Effector CD8-positive, alpha-beta T cell (primary cell): ENCODE data around the gene ATP6V0C.
"Not testable (repeated sequence)": the region's sequence is repeated elsewhere in the genome, so short reads cannot be mapped to it uniquely, and the experiment has no call there.

Experiments used
- DNase-seq: peaks from one replicate; lab custom pipeline; 2025; lab: John Stamatoyannopoulos, UW

The ATP6V0C gene

DNA sequence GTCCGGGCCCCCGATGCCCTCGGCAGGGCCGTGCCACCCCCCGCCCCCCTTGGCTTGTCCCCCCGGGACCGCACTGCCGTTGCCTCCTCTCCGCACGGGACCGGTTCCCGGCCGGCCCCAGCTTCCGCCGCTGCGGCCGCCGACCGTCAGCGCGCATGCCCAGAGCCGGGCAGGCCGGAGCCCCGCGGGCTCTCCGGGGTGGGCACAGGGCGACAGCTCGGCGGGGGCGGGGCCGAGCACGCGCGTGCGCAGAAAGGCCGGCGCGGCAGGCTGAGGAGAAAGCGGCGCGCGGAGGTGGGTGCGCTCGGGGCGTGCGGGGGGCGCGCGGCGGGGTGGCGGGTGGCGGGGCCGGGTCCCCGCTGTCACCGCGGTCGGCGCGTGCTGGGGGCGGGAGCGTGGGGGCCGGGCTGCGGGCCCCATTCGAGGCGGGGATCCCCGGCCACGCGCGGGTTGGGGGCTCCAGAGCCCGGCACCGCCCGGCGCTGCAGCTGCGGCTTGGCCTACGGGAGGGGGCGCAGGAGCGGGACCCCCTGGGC, 38.8 kb upstream of the ATP6V0C start, which contains the start of gene TBC1D24:
Gene TBC1D24 (plus strand): TSS at position 251 of the 536 bp plus-strand sequence. CDS start 21,022 bp downstream, outside the sequence.
- peak; percentile 70 for DNase-seq

DNA sequence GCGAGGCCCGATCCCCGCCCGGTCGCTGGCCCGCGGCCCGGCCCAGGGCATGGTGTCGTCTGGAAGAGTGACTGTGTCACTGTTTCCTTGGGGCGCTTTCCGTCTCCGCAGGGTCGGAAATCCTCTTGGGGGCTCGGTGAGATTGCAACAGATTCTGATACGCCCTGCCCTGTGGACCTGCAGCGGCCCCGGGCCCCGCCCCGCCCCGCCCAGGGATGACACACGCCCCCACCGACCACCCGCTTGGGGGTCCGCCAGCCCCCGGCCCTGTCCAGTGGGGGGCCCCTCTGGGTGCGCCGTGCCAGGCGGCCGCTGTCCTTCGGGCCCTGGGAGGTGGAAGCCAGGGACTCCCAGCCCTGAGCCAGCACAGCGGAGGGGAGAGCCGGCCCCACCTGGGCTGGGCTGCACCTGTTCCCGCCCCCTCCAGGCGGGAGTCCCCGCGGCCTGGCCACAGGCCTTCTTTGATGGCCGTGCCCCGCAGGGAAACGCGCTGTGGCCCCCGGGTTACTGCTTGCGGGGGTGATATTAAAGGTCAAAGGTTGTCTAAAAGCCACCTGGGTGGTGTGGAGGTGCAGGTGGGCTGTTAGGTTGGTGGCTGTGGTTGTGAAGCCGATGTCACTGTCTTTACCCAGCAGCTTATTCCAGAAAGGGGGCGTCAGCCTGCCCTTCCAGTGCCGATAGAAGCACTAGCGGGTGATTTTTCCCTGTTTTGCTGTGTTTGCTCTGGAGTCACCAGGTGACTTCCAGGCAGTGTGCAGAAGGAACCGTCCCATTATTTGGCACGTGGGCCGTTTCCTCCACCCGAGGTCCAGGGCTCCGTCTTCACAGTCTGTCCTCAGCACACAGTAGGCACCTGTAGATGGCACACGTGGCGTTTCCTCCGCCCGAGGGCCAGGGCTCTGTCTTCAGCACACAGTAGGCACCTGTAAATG, 38.1 kb upstream of the ATP6V0C start:
- DNase-seq: no peak

DNA sequence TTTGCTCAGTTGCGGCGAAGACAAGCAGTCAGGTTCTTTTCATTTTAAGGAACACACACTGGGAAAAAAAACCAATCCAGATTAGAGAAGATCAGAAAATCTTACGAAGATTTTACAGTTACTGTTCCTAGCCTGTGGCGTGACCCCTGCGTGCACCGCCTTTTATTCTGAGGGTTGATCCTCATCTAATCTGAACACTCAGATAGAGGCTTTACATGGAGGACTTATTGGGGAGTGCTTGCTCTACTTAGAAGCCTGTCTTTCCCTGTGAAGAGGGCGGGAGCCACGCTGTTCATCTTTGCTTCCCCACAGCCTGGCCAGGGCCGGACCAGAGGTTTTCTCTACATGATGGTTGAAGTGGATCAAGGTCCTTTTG, 37.4 kb upstream of the ATP6V0C start:
- no peak for DNase-seq

DNA sequence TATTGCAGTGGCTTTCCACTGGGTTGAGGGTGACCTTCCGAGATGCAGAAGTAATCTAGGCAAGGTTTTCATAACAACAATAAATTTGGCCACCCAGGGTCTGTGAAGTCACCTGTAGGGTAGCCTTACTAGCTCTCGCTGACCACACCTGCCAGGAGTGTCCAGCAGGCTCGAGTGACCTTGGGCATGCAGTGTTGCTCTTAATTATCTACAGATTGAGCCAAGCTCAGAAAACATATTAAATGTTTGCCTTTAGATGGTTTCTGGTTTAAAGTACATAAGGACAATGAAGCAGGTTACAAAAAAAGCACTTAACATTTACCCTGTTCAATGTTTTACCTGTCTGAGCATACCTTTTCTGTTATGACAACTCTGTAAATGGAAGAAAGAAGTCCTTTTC, 37.0 kb upstream of the ATP6V0C start:
- DNase-seq: no peak

DNA sequence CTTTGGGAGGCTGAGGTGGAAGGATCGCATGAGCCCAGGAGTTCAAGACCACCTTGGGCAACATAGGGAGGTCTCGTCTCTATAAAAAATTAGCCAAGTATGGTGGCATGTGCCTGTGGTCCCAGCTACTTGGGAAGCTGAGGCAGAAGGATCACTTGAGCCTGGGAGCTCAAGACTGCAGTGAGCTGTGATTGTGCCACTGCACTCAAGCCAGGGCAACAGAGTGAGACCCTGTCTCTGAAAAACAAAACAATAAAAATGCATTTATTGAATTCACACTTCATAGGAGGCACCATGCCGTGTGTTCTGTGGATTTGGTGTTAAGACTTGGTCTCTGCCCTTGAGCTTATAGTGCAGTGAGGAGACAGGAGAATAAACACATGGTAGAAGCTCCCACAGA, 36.4 kb upstream of the ATP6V0C start:
- DNase-seq: no peak

DNA sequence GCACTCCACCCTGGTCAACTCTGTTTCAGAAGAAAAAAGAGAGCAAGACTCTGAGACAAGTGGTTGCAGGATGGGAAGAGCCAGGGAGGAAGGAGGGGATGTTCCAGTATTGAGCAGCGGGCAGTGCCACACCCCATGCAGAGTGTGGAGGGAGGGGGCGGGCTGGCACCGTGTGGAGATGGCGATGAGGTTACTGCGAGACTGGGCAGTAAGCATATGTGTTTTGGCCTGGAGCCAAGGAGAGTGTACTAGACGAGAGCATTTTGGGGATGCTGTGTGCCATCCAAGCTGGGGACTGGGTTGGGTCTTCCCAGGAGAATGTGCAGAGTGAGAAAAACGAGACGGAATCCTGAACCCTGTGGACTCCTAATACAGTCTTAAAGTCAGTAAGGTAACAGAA, 35.5 kb upstream of the ATP6V0C start:
- no peak for DNase-seq

DNA sequence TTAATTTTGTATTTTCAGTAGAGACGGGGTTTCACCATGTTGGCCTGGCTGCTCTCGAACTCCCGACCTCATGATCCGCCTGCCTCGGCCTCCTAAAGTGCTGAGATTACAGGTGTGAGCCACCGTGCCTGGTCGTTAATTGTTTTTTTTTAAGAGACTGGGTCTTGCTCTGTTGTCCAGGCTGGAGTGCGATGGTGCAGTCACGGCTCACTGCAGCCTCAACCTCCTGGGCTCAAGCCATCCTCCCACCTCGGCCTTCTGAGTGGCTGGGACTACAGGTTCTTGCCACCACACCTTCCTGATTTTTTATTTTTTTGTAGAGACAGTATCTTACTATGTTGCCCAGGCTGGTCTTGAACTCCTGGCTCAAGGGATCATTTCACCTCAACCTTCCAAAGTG, 33.8 kb upstream of the ATP6V0C start:
- not testable (repeated sequence) for DNase-seq

DNA sequence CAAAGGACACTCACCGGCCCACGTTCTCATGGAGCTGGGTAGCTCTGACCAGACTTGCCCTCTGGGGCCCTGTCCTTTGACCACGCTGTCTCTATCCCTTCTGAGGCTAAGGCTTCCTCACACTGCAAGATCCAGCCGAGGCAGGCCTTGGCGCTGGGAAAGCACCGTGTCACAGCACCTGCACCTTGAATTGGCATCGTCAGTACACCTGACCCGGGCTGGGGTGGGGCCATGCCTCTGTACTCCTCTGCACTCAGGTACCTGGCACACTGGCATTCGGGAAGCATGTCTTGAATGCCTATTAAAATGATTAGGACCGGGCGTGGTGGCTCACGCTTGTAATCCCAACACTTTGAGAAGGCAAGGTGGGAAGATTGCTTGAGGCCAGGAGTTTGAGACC, 32.8 kb upstream of the ATP6V0C start:
- no peak for DNase-seq

DNA sequence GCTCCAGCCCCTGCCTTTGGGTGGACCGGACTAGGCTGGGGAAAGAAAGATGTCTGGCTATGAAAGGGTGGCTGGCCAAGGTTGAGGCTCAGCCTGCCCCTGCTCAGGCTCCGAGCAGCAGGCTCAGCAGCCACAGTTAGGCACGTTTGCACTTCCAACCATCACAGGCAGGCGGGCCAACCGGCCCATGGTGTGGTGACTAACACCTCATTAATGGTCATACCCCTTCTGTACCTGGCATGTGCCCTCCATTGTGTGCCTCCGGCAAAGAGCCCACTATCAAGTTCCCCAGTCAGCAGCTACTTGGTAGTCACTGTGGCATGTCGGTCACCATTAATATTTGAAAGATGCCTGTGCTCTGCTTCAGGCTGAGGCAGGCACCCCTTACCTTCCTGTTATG, 32.1 kb upstream of the ATP6V0C start:
- DNase-seq: no peak

DNA sequence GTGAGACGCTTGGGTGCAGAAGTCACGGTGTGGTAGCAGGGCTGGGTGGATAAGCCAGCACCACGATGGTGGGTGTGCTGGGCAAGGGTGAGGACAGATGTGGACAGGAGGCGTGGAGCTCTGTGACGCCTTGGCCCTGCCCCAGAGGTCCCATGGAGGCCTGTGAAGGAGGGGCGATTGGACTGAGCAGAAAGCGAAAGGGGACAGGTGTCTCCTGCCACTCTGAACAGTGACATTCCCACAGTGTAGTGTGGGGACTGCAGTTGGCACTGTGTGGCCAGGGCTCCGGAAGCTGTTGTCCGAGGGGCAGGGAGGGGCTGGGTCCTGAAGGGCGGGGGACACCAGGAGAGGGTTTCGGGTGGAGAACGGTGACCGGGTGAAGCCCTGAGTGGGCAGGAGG, 31.5 kb upstream of the ATP6V0C start:
- DNase-seq: no peak

DNA sequence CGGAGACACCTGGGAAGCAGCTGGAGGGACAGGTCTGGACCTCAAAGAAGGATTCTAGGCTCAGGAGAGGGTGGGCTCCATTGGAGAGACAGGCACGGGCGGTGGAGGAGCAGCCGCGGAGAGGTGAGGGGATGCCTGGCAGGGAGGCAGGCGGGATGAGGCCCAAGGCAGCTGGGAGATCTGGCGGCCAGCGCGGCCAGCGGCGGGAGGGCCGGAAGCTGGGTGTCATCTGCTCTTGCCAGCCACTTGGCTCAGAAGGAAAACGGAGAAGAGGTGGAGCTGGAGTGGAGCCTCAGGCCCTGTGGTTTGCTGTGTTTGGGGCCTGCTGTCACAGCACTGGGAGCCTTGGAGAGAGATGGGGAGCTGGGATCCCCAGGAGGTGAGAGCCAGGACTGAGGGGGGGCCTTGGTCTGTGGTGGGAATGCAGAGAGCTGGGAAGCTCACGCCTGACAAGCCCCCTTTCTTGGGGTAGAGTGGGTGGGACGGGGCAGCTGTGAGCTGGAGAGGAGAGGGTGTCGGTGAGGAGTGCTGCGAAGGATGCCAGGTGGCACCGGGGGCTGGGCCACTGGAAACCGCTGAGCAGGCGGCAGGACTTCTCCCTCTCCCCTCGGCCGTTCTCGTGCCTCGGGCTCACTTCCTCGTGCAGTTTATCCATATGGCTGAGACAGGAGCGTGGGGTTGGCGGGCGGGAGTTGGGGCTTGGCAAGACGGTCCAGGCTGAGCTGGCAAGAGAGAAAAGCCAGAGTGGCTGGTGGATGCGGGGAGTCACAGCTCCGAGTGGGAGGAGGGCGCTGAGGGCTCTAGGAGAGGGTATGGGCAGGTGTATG, 30.8 kb upstream of the ATP6V0C start:
- DNase-seq: no peak

DNA sequence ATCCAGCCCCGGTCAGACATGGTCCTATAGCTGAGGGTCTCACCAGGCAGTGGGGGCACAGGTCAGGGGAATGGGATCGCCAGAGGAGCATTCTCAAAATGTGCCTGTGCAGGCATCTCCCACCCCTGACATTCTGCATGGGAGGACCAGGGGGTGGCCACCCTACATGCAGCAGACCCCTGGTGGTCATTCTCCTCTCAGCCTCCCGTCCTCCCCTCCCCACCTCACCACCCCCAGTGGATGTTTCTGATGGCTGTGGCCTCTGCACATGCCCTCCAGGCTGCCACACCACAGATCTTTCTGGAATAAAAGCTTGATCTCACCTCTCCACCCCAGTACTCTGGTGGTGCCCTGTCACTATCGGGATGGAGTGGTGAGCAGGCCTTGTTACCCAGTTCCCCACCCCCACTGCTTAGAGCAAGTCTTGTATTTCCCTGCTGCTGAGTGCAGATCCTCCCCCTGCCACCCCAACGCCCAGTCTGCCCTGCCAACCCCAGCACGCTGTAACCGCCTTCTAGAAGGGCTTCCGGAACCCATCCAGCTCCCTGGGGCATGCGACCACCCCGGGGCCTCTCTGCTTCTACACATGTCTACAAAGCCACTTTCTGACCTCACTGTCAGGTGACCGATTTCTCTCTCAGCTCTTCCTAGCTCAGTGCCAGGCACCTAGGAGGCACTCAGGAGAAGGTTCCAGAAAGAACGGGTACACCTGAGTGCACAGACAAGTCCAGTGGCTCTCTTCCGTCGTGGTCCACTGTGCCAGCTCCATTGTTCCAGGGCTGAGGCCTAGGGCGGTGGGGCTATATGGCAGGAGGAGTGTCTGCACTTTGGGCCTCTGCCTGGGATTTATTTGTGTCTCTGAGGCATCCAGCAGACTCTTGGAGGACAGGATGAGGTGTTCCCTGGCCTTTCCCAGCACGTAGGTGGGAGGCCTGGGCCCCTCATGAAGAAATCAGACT, 29.5 kb upstream of the ATP6V0C start:
- no peak for DNase-seq

DNA sequence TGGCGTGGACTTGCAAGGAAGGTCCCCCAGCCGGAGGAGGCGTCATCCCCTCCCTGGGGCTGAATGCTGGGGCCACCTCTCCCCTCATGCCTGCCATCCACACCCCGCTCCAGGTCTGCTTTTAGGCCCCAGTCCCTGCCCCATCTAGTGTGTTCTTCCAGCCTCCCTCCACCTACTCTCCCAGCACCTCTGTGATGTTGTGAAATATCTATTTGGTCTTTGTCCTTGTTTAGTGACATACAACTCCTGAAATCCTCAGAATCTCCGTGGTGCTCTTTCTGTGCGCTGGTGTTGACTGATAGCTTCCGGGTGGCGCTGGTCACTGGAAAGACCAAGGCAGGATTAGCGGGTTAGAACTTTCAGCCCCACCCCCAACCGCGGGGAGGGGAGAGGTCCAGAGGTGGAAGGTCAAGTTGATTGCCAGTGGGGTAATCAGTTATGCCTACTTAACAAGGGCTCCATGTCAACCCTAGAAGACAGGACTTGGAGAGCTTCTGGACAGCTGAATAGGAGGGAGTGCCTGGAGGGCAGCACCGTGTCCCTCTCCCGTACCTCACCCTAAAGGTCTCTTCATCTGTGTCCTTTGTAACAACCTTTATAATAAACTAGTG, 28.7 kb upstream of the ATP6V0C start:
- DNase-seq: no peak

DNA sequence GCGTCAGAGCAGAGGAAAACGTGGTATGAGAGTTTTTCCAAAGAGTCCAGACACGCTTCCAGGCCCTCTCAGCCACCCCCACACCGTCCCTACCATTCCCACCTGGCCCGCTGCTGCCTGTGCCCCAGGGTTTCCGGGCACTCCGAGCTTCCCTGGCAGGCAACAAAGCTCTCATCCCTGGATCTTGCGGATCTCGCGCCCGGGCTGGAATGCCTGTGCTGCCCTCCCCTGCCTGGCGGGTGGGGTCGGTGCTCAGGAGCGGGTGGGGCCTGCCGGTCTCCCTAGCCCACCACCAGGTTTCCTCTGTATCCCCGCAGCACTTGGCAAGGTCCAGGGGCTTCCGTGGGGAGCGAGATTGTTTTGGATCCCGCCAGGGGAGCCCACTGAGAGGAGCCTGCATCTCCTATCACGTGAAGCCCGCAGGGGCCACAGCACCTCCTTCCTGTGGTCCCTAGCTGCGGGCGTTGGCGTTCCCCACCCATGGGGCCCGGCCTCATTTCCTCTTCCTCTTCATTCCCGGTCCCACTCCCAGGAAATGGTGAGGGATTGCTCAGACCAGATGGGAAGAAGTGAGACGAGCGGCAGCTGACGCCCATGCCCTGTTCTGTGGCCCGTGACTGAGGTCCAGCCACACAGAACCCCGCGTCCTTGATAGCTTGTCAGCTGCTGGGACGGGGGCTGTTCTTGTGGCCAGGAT, 27.8 kb upstream of the ATP6V0C start:
- no peak for DNase-seq

DNA sequence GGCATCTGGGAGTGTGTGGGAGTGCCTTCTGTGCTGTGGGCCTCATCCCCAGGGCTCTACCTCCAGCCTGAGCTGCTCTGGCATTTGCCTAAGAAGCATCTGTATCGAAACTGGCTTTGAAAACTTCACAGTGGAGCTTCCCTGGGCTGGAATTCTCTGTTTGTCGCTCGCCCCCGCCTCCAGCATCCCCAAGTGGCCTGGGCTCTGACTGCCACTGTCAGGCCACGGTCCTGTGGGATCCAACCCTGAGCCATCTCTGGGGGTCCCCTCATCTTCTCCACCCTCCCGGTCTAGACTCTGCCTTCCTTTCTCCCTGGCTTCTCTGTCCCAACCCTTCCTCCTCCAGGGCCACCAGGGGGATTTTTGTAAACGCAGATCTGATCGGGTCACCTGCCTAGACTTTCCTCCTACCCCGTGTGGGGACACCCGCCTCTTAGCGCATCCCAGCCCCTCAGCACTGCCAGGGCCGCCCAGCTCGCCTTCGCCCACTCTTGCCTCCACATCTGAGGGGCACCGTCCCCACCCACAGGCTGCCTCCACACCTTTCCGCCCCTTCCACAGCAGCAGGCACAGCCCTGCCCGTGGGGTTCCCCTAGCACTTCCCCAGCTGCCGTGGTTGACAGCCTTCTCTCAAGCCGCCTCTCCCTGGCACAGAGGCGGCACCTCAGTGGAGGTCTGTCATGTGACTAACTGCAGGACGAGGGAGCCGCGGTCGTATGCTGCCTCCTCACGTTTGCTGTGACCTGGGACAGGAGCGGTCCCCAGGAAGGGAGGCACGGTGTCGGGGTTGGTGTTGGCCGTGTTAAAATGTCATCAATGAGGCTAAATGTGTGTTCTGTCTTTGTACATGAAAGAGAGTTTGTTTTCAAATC, 26.9 kb upstream of the ATP6V0C start:
- DNase-seq: peak; percentile 61

DNA sequence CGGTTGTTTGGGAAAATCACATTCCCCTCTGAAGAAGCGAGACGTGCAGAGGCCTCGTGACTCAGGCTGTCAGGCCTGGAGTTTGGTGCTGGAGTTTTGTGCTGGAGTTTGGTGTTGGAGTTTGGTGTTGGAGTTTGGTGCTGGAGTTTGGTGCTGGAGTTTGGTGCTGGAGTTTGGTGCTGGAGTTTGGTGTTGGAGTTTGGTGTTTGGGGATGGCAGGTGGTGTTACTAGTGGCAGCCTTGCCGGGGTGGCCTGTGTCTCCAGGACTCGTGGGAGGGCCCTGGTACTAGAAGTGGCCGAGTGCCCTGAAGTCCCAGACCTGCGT, 26.3 kb upstream of the ATP6V0C start:
- no peak for DNase-seq

DNA sequence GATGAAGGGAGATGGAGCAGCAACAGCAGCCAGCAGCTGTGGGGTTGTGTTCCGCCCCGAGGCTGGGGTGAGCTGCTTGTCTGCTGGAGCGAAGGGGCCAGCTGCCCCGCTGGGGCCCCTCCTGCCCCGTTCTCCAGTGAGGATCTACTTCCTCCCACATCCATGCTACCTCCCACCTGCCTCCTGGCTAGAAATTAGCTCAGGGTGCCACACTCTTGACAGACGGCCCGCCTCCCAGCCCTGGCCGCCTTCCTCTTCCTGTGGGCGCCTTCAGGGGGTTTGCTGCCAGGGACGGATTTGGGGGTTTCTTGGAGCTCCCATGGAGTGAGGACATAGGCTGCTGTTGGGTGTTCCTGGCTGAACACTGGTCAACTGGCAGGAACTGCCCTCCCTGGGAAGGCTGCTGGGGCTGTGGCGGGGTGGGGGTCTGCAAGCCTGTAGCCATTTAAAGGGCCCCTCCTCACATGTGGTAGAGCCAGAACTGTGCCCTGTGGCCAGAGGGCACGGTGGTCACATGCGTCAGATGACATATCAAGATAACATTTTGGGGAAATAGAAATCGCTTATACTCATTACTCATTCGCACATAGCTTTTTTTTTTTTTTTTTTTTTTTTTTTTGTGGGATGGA, 25.7 kb upstream of the ATP6V0C start:
- no peak for DNase-seq

DNA sequence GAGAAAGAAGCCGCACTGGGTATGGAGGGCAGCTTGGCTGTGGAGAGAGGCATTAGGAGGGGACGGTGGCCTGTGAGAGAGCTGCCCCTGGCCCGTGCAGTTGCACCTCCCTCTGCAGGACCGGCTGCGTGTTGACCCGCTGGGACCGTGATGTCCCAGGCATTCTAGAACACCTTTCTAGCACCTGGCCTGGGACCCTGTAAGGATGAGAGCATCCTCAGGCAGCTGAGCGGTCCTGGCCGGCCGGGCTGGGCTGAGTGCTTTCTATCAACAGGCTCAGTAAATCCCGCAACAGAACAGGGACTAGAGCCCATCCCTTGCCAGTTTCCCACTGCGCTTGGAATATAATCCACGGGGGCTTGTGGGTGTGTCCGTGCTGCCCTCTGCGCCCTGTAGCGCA, 24.2 kb upstream of the ATP6V0C start:
- no peak for DNase-seq
